Astrocyte (in vitro differentiated cells and primary cell): ENCODE results near the gene RTP1.

Experiments used
- EZH2 ChIP-seq: IDR thresholded peaks from 2 replicates; pipeline ENCODE4 v1.6.1; 2012; ENCODE audit warnings: mild to moderate bottlenecking, low read length, inconsistent platforms; ENCODE audit not compliant: insufficient read depth
- TF ChIP-seq, protein P1 (sequence below): IDR thresholded peaks from 2 replicates; pipeline ENCODE4 v1.5.1; 2011; ENCODE audit warnings: low read depth, mild to moderate bottlenecking, inconsistent platforms, low read length, moderate library complexity; ENCODE audit not compliant: insufficient read depth

DNA sequence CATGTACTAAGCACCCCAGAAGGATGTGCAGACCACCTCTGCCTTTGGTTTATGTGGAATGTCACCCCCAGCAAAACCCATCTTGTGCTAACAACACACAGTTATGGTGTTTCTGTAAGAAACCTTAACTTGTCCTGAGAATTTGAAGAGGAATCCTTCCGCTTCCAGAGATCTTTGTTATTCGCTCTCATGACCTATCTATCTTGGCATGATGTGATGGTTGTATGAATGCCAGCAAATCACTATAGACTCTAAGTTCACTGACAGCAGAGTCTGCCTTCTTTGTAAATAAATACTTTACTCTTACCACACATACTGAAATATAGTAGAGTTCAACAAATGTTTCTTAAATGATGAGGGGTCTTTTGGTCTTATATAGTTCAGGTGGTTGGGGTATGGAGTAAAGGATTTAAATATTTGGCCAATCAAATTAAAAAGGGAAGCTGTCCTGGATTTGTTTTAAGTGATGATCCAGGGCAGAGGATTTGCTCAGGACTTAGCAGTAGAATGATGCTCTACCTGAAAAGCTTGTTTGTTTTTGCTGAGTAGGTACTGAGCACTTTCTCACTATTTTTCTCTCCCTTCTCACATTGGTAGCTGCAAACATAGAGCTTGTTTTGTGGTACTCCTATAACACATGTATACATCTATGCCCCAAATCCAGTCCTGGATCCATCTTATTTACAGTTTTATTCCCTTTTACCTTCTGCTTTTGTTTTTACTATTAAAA lies 27.9 kb upstream of the RTP1 start:
- TF ChIP-seq, protein P1, sequence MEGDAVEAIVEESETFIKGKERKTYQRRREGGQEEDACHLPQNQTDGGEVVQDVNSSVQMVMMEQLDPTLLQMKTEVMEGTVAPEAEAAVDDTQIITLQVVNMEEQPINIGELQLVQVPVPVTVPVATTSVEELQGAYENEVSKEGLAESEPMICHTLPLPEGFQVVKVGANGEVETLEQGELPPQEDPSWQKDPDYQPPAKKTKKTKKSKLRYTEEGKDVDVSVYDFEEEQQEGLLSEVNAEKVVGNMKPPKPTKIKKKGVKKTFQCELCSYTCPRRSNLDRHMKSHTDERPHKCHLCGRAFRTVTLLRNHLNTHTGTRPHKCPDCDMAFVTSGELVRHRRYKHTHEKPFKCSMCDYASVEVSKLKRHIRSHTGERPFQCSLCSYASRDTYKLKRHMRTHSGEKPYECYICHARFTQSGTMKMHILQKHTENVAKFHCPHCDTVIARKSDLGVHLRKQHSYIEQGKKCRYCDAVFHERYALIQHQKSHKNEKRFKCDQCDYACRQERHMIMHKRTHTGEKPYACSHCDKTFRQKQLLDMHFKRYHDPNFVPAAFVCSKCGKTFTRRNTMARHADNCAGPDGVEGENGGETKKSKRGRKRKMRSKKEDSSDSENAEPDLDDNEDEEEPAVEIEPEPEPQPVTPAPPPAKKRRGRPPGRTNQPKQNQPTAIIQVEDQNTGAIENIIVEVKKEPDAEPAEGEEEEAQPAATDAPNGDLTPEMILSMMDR = no peak
- no peak for TF ChIP-seq EZH2
